GM19438 (cell line): ENCODE results near the gene HIVEP3.

Source experiments
- ATAC-seq: cut with Tn5 transposase; IDR thresholded peaks from one replicate; pipeline ENCODE4 v1.9.1; 2021; ENCODE audit warnings: low read depth; ENCODE audit not compliant: unreplicated experiment

The HIVEP3 gene

GRCh38 chr1:41467673-41468072 lies 451.0 kb downstream of the HIVEP3 start:
- no peak for ATAC-seq

DNA sequence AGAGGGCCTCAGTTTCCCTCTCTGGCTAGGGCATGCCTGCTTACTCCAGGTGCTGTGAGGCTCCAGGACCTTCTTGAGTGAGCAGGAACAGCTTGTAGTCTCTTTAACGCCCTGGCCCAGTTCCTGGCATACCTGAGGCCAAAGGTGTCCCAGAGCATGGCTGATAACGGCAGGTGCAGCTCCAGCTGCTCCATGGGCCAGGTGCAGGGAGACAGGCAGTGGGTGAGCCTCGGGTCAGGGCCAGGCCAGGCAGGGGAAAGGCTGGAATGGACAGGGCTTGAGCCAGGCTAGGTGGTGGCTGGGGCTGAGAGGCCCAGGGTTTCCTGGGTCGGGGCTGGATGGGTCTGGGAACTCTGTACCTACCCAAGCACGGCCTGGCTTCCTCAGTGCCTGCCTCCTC lies 452.6 kb downstream of the HIVEP3 start:
- ATAC-seq, result no peak

DNA sequence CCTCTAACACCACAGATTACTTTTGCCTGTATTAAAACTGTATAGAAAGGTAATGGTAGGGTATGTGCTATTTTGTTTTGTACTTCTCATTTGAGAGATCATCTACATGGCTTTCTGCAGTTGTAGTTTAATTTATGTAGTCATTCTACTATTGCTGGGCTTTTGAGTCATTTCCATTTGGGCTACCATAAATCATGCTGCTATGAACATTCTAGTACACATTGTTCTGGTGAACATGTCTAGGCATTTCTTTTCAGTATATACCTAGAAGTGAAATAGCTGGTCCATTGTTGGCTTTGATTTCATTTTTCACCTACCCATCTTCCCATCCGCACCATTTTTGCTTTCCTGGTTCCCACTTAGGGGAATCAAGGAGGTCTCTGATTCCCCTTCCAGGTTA lies 453.0 kb downstream of the HIVEP3 start:
- no peak for ATAC-seq

- no peak for ATAC-seq
These were observed 453.8 kb downstream of the HIVEP3 start for GRCh38 chr1:41464885-41465284.

DNA sequence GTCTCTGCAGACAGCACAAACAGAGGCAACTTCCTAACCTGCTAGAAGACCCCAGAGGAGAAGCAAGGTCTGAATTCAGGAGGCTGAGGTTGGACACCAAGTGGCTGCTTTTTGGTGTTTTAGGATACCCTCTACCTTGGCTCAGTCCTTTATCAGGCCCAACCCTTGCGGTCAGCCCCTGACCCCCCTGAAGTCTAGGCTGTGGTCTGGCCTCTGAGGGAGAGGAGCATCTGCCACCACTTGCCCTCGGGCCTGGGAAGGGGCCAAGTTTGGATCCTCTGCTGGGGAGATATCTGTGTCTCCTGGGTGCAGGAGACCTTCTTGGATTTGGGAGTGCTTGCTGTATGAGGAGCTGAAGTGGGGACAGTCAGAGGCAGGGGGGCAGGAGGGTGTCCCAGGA lies 455.2 kb downstream of the HIVEP3 start:
- no peak for ATAC-seq

GRCh38 chr1:41462680-41463004 lies 456.1 kb downstream of the HIVEP3 start:
- no peak for ATAC-seq

DNA sequence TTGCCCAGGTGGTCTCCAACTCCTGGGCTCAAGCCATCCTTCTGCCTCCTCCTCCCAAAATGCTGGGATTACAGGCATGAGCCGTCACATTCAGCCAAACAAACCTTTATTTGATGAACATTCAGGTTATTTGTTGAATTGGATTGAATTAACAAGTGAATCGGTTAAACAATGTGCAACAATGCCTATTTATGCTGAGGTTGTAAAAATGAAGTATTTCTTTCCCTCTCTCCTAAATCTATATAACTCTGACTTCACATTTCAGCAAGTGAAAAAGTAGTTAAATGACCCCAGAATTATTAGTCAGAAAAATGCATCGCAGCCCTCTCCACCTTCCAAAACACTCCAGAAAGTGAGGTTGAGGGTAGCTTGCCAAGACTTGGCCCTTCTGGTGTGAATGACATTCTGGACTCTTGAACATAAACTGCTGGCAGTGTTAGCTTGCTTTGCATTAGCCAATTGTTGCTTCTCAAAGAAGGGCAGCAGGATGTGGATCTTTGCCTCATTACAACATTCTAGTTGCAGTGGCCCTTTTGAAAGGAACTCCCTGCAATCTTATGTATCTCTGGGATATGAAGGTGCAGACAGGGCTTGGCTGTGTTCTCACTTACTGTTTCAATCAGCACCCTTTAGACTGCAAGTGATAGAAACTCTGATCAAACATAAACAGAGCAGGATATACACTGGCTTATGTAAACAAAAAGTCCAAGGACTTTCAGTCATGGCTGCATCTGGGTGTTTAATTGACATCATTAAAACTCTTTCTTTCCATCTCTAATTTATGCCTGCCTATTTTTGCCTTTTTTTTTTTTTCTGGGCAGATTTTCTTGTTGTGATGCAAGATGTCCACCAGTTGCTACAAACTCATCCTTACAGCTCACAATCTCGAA lies 456.7 kb downstream of the HIVEP3 start:
- no peak for ATAC-seq

DNA sequence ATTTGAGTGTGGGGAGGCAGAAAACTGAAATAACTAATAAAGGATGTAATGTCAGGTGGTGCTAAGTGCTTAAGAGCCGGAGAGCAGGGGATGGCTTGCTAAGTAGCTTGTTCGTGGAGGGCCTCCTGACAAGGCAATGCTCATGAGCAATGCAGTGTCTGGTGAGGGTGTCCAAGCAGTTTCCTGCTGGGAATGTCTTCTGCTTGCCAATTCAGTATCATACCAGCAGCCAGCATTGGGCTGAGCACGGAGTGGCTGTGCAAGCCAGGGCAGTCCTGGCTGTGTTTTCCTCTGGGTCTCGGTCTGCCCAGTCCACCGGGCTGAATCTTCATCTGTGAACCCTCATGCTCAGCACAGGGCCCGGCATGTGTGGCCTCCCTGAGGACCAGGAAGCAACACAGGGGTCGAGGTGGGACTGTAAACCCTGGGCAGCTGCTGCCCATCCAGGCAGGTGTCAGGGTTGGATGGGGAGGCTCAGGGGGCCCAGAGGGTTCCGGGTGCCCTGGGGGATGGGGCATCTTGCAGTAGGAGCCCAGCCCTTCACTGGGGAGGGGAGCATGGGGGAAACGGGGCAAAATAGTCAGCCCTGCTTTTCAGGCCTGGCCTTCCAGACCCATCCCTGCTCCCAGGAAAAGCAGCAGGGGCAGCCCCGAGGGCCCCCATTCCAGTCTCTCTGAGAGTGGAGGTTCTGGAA lies 461.7 kb downstream of the HIVEP3 start:
- no peak for ATAC-seq
